Neural cell (in vitro differentiated cells): Measurements from ENCODE around the gene S1PR4.

ENCODE experiments used
- EP300 ChIP-seq: fragments of 450-650 bp; conservative IDR thresholded peaks from 2 replicates; pipeline ENCODE4 v1.6.1; 2014; ENCODE audit warnings: antibody characterized with exemption, mild to moderate bottlenecking, moderate library complexity; ENCODE audit not compliant: poor library complexity, severe bottlenecking
- EZH2 ChIP-seq: fragments of 200-600, 300-800 bp; shearing (Covaris generic), sonication (generic); IDR thresholded peaks from 2 replicates; pipeline ENCODE4 v1.6.1; 2014; ENCODE audit warnings: antibody characterized with exemption, low read length, borderline replicate concordance, mild to moderate bottlenecking; ENCODE audit not compliant: insufficient read depth, poor library complexity, severe bottlenecking
- MXI1 ChIP-seq: fragments of 450-650 bp; conservative IDR thresholded peaks from 2 replicates; pipeline ENCODE4 v1.6.1; 2014; ENCODE audit warnings: antibody characterized with exemption, mild to moderate bottlenecking; ENCODE audit not compliant: poor library complexity, severe bottlenecking
- POLR2AphosphoS5 ChIP-seq: IDR thresholded peaks from 2 replicates; pipeline ENCODE4 v1.6.1; 2012
- RAD21 ChIP-seq: fragments of 450-650 bp; conservative IDR thresholded peaks from 2 replicates; pipeline ENCODE4 v1.6.1; 2014; ENCODE audit warnings: antibody characterized with exemption, mild to moderate bottlenecking, moderate library complexity
- SMC3 ChIP-seq: fragments of 450-650 bp; conservative IDR thresholded peaks from 2 replicates; pipeline ENCODE4 v1.6.1; 2014; ENCODE audit warnings: antibody characterized with exemption, mild to moderate bottlenecking, moderate library complexity; ENCODE audit not compliant: poor library complexity
- TAF1 ChIP-seq: IDR thresholded peaks from 2 replicates; pipeline ENCODE4 v1.6.1; 2012; ENCODE audit warnings: low read depth
- TF ChIP-seq, protein P1 (sequence below): fragments of 450-650 bp; IDR thresholded peaks from 2 replicates; pipeline ENCODE4 v1.5.1; 2014; ENCODE audit warnings: antibody characterized with exemption, mild to moderate bottlenecking, moderate library complexity; ENCODE audit not compliant: poor library complexity, severe bottlenecking

DNA sequence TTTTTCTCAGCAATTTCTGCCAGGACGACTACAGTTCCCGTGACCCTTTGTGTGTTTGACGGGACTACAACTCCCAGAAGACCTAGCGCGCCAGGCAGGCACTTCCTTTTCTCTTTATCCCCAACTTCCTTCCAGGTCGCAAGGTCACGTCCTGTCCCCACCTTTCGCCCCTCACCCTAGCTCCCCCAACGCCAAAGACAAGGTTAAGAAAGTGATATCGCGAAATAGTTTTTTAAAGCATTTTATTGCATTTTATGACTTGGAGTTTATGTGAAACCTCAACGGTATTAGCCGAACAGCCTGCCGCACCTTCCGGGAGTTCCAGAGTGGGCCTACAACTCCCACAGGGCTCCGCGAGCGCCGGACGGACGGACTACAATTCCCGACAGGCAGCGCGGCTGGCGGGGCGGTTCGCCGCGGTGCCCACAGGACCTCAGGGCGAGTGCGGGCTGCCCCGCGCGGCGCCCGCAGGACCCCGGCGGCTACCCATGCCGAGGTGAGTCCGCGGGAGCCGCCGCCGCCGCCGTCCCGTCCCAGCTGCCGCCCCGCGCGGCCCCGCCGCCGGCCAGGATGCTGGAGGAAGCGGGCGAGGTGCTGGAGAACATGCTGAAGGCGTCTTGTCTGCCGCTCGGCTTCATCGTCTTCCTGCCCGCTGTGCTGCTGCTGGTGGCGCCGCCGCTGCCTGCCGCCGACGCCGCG lies 7.0 kb downstream of the S1PR4 start, which contains the start of gene NCLN:
- peak; percentile 70 for TF ChIP-seq SMC3
- TF ChIP-seq EZH2 = no peak
- TF ChIP-seq, protein P1, sequence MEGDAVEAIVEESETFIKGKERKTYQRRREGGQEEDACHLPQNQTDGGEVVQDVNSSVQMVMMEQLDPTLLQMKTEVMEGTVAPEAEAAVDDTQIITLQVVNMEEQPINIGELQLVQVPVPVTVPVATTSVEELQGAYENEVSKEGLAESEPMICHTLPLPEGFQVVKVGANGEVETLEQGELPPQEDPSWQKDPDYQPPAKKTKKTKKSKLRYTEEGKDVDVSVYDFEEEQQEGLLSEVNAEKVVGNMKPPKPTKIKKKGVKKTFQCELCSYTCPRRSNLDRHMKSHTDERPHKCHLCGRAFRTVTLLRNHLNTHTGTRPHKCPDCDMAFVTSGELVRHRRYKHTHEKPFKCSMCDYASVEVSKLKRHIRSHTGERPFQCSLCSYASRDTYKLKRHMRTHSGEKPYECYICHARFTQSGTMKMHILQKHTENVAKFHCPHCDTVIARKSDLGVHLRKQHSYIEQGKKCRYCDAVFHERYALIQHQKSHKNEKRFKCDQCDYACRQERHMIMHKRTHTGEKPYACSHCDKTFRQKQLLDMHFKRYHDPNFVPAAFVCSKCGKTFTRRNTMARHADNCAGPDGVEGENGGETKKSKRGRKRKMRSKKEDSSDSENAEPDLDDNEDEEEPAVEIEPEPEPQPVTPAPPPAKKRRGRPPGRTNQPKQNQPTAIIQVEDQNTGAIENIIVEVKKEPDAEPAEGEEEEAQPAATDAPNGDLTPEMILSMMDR = peak; percentile 34
- peak; percentile 37 for TF ChIP-seq EP300
- TF ChIP-seq RAD21 = peak; percentile 61
- TF ChIP-seq TAF1 = peak; percentile 61
- TF ChIP-seq POLR2AphosphoS5 = peak; percentile 36
- peak; percentile 99 for TF ChIP-seq MXI1
